Heart left ventricle (tissue), 13 donors: Measurements from ENCODE around the gene FOSL2.

Experiments used
- POLR2A ChIP-seq, 2 donors: fragments of 450-650 bp; IDR thresholded peaks; one replicate each; pipeline ENCODE4 v1.6.1; 2017; ENCODE audit warnings: antibody characterized with exemption in 2 of 2, mild to moderate bottlenecking in 2 of 2, moderate library complexity in 2 of 2
- TF ChIP-seq, protein P1 (sequence below), 12 donors: fragments of 200-600 bp; sonication (generic) in 4 of 12; IDR thresholded peaks; one replicate each; pipeline versions ENCODE4 v1.5.0 to v1.8.0; 2018 to 2022; ENCODE audit warnings: antibody characterized with exemption in 12 of 12, mild to moderate bottlenecking in 5 of 12
- donor health status: ischemic (EF 13 %, LVEDD 7.1; RV severe dilation, severe dysfunction).
- donor health status: DM: no; HTN: yes; CAD: no.
- donor health status: DM: no; HTN: no; CAD: no.
- donor health status: ischemic (EF 25% LVEDD 6.9; RV normal size, moderate dysfunction).
- donor health status: ischemic (EF 25% LVEDD 5.7; RV mildly dilated, moderate dysfunction).
- donor health status: ischemic (EF 35%, LVEDD 5.7; RV mildly dilated, moderate dysfunction).
- donor health status: nonischemic (EF 11% LVEDD 7.7; RV severe dilation, severe dysfunction).
- donor health status: DM: yes; HTN: yes; CAD: no.
- donor health status: PGD.
- donor health status: ischemic (EF 29% LVEDD 5.4; RV normal size, mild dysfunction).
- donor health status: nonischemic (EF 23%, LVEDD 6.1; RV moderate dilation, normal function).

DNA sequence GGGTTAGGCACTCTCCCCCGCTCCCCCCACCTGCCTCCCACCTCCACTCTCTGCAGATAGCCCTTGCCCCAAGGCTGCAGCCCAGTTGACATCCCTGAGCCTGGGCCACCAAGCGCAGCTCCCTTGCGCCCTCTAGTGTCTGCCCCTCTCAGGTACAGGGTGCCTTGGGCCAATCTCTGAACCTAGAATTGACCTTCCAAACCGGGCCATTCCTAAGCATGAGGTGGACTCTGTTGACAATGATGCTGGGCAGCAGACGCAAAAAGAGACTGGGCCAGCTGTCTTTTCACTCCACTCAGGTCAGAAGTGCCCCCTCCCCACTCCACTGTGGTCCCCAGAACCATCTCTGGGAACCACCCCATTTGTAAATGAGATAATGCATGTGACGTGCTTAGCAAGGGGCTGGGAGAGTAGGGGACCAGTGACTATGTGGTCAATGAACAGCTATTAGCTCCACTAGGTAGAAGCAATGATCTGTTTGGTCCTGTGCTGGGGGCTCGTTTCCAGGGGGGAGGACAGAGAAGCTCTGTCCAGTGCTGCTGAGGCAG, 60.0 kb downstream of the FOSL2 start:
- no peak for TF ChIP-seq POLR2A (IDR thresholded peaks at IDR 0.05)
- TF ChIP-seq, protein P1, sequence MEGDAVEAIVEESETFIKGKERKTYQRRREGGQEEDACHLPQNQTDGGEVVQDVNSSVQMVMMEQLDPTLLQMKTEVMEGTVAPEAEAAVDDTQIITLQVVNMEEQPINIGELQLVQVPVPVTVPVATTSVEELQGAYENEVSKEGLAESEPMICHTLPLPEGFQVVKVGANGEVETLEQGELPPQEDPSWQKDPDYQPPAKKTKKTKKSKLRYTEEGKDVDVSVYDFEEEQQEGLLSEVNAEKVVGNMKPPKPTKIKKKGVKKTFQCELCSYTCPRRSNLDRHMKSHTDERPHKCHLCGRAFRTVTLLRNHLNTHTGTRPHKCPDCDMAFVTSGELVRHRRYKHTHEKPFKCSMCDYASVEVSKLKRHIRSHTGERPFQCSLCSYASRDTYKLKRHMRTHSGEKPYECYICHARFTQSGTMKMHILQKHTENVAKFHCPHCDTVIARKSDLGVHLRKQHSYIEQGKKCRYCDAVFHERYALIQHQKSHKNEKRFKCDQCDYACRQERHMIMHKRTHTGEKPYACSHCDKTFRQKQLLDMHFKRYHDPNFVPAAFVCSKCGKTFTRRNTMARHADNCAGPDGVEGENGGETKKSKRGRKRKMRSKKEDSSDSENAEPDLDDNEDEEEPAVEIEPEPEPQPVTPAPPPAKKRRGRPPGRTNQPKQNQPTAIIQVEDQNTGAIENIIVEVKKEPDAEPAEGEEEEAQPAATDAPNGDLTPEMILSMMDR (IDR thresholded peaks at IDR 0.05): peak; percentile 81 to 93 (median 87)
